ENCODE results near the gene CADM2.

CADM2 gene

GRCh38 chr3:85591451-85591850, 632.7 kb downstream of the CADM2 start:
- 45% methylated on average over 1 of the region's 2 CpGs for WGBS

GRCh38 chr3:85592256-85592655, 633.5 kb downstream of the CADM2 start:
- no peak overlapping the region for H3K4me2 ChIP-seq (ENCODE audit: low read length, poor library complexity, severe bottlenecking)
- H3K4me1 ChIP-seq (ENCODE audit: control insufficient read depth, insufficient read depth, low read depth, low read length): peaks cover 2% of the 10 kb centered on the region
- no peak overlapping the region for H2AK5ac ChIP-seq (ENCODE audit: low read length, severe bottlenecking)
- H3K27me3 ChIP-seq (ENCODE audit: control insufficient read depth in 1 of 2, insufficient read depth in 1 of 2, low read length in 2 of 2): no peaks in the 10 kb centered on the region
- WGBS: no CpG with 5 or more reads among the region's 1 CpG
- no peak overlapping the region for H3K18ac ChIP-seq (ENCODE audit: low read depth in 1 of 2, low read length in 2 of 2)
- no peak overlapping the region for H3K9ac ChIP-seq (ENCODE audit: low read length)
- H3K79me1 ChIP-seq (replicated peaks; ENCODE audit: low read length, poor library complexity, severe bottlenecking): no peaks in the 10 kb centered on the region
- no peak overlapping the region for H2BK5ac ChIP-seq (ENCODE audit: low read depth, low read length, poor library complexity, severe bottlenecking)
- H3K4me3 ChIP-seq (ENCODE audit: insufficient read depth in 1 of 2, low read depth in 1 of 2, low read length in 2 of 2): no peak overlapping the region
- no peak overlapping the region for H4K91ac ChIP-seq (ENCODE audit: low read length)
- DNase-seq: no peak
- H3K23ac ChIP-seq (ENCODE audit: low read length in 2 of 2): no peak overlapping the region
- no peak overlapping the region for H2BK120ac ChIP-seq (ENCODE audit: low read depth, low read length)
- no peaks in the 10 kb centered on the region for H3K36me3 ChIP-seq (ENCODE audit: control insufficient read depth in 1 of 2, insufficient read depth in 2 of 2, low read depth in 1 of 2, low read length in 2 of 2)
- no peak overlapping the region for H4K8ac ChIP-seq (ENCODE audit: low read length)
- H2BK15ac ChIP-seq (ENCODE audit: low read depth, poor library complexity, severe bottlenecking): no peak overlapping the region
- no peak overlapping the region for H3K27ac ChIP-seq (ENCODE audit: low read length, poor library complexity, severe bottlenecking)
- no peak overlapping the region for H3K14ac ChIP-seq (ENCODE audit: low read length in 2 of 2)
- no peaks in the 10 kb centered on the region for H3K9me3 ChIP-seq (ENCODE audit: control insufficient read depth, low read length)
- no peak overlapping the region for H3K4ac ChIP-seq (ENCODE audit: low read depth in 1 of 2, low read length in 2 of 2)
- no peak overlapping the region for H2BK12ac ChIP-seq (ENCODE audit: low read length in 2 of 2)
- no peak overlapping the region for H2AFZ ChIP-seq (ENCODE audit: low read depth, low read length)

More at GRCh38 chr3:85591451-85591850, 632.7 kb downstream of the CADM2 start:
- Histone ChIP-seq H3K18ac (ENCODE audit: low read depth in 1 of 2, low read length in 2 of 2) (no peak overlapping the region), H3K36me3 (ENCODE audit: control insufficient read depth in 1 of 2, insufficient read depth in 2 of 2, low read depth in 1 of 2, low read length in 2 of 2) (no peaks in the 10 kb centered on the region), H3K27ac (ENCODE audit: low read length, poor library complexity, severe bottlenecking) (no peak overlapping the region), H2AFZ (ENCODE audit: low read depth, low read length) (no peak overlapping the region), H3K4me2 (ENCODE audit: low read length, poor library complexity, severe bottlenecking) (no peak overlapping the region), H3K9ac (ENCODE audit: low read length) (no peak overlapping the region), H3K4me1 (ENCODE audit: control insufficient read depth, insufficient read depth, low read depth, low read length) (peaks cover 2% of the 10 kb centered on the region), H2BK12ac (ENCODE audit: low read length in 2 of 2) (no peak overlapping the region), H4K91ac (ENCODE audit: low read length) (no peak overlapping the region), H2AK5ac (ENCODE audit: low read length, severe bottlenecking) (no peak overlapping the region), H3K9me3 (ENCODE audit: control insufficient read depth, low read length) (no peaks in the 10 kb centered on the region), H3K14ac (ENCODE audit: low read length in 2 of 2) (no peak overlapping the region), H3K4me3 (ENCODE audit: insufficient read depth in 1 of 2, low read depth in 1 of 2, low read length in 2 of 2) (no peak overlapping the region), H3K23ac (ENCODE audit: low read length in 2 of 2) (no peak overlapping the region), H2BK120ac (ENCODE audit: low read depth, low read length) (no peak overlapping the region), H3K79me1 (replicated peaks; ENCODE audit: low read length, poor library complexity, severe bottlenecking) (no peaks in the 10 kb centered on the region), H2BK15ac (ENCODE audit: low read depth, poor library complexity, severe bottlenecking) (no peak overlapping the region), H4K8ac (ENCODE audit: low read length) (no peak overlapping the region), H3K27me3 (ENCODE audit: control insufficient read depth in 1 of 2, insufficient read depth in 1 of 2, low read length in 2 of 2) (no peaks in the 10 kb centered on the region), H3K4ac (ENCODE audit: low read depth in 1 of 2, low read length in 2 of 2) (no peak overlapping the region), H2BK5ac (ENCODE audit: low read depth, low read length, poor library complexity, severe bottlenecking) (no peak overlapping the region)
- DNase-seq: no peak

GRCh38 chr3:85594676-85595075, 635.9 kb downstream of the CADM2 start:
- Histone ChIP-seq H3K4me1 (ENCODE audit: control insufficient read depth, insufficient read depth, low read depth, low read length) (no peaks in the 10 kb centered on the region), H3K27ac (ENCODE audit: low read length, poor library complexity, severe bottlenecking) (no peak overlapping the region), H2AFZ (ENCODE audit: low read depth, low read length) (no peak overlapping the region), H3K9me3 (ENCODE audit: control insufficient read depth, low read length) (no peaks in the 10 kb centered on the region), H3K18ac (ENCODE audit: low read depth in 1 of 2, low read length in 2 of 2) (no peak overlapping the region), H2BK15ac (ENCODE audit: low read depth, poor library complexity, severe bottlenecking) (no peak overlapping the region), H2AK5ac (ENCODE audit: low read length, severe bottlenecking) (no peak overlapping the region), H3K79me1 (replicated peaks; ENCODE audit: low read length, poor library complexity, severe bottlenecking) (no peaks in the 10 kb centered on the region), H2BK5ac (ENCODE audit: low read depth, low read length, poor library complexity, severe bottlenecking) (no peak overlapping the region), H4K8ac (ENCODE audit: low read length) (no peak overlapping the region), H3K4me3 (ENCODE audit: insufficient read depth in 1 of 2, low read depth in 1 of 2, low read length in 2 of 2) (no peak overlapping the region), H3K4me2 (ENCODE audit: low read length, poor library complexity, severe bottlenecking) (no peak overlapping the region), H3K36me3 (ENCODE audit: control insufficient read depth in 1 of 2, insufficient read depth in 2 of 2, low read depth in 1 of 2, low read length in 2 of 2) (no peaks in the 10 kb centered on the region), H2BK12ac (ENCODE audit: low read length in 2 of 2) (no peak overlapping the region), H3K4ac (ENCODE audit: low read depth in 1 of 2, low read length in 2 of 2) (no peak overlapping the region), H3K27me3 (ENCODE audit: control insufficient read depth in 1 of 2, insufficient read depth in 1 of 2, low read length in 2 of 2) (no peaks in the 10 kb centered on the region), H3K9ac (ENCODE audit: low read length) (no peak overlapping the region), H3K14ac (ENCODE audit: low read length in 2 of 2) (no peak overlapping the region), H2BK120ac (ENCODE audit: low read depth, low read length) (no peak overlapping the region), H4K91ac (ENCODE audit: low read length) (no peak overlapping the region), H3K23ac (ENCODE audit: low read length in 2 of 2) (no peak overlapping the region)
- 100% methylated on average over 1 of the region's 1 CpG for WGBS
- DNase-seq: no peak

DNA sequence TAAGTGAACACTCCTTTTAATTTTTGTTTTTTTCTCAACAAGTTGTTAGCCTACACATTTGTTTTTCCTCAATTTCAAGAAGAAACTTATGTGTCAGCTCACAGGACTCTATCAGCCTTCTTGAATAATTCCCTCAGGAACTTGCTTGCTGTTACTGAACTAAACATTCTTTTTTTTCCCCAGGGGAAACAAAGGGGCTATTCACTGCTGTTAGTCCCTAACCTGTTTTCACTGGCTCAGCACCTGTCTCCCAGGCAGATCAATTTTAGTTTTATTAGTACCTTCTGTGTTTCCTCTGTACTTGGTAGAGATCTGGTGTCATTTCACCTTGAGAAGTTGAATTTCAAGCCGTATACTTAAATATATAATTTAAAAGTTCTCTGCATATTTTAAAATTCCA, 644.6 kb downstream of the CADM2 start:
- H3K4ac ChIP-seq (ENCODE audit: low read depth in 1 of 2, low read length in 2 of 2): no peak overlapping the region
- no peak overlapping the region for H2BK5ac ChIP-seq (ENCODE audit: low read depth, low read length, poor library complexity, severe bottlenecking)
- no peak overlapping the region for H4K91ac ChIP-seq (ENCODE audit: low read length)
- no peak overlapping the region for H2AFZ ChIP-seq (ENCODE audit: low read depth, low read length)
- no peaks in the 10 kb centered on the region for H3K4me1 ChIP-seq (ENCODE audit: control insufficient read depth, insufficient read depth, low read depth, low read length)
- no CpG with 5 or more reads among the region's 1 CpG for WGBS
- H3K27me3 ChIP-seq (ENCODE audit: control insufficient read depth in 1 of 2, insufficient read depth in 1 of 2, low read length in 2 of 2): no peaks in the 10 kb centered on the region
- H2BK12ac ChIP-seq (ENCODE audit: low read length in 2 of 2): no peak overlapping the region
- no peak for DNase-seq
- H3K9me3 ChIP-seq (ENCODE audit: control insufficient read depth, low read length): no peaks in the 10 kb centered on the region
- no peak overlapping the region for H2BK15ac ChIP-seq (ENCODE audit: low read depth, poor library complexity, severe bottlenecking)
- no peak overlapping the region for H3K4me2 ChIP-seq (ENCODE audit: low read length, poor library complexity, severe bottlenecking)
- H3K79me1 ChIP-seq (replicated peaks; ENCODE audit: low read length, poor library complexity, severe bottlenecking): no peaks in the 10 kb centered on the region
- no peak overlapping the region for H3K9ac ChIP-seq (ENCODE audit: low read length)
- no peaks in the 10 kb centered on the region for H3K36me3 ChIP-seq (ENCODE audit: control insufficient read depth in 1 of 2, insufficient read depth in 2 of 2, low read depth in 1 of 2, low read length in 2 of 2)
- H3K18ac ChIP-seq (ENCODE audit: low read depth in 1 of 2, low read length in 2 of 2): no peak overlapping the region
- H3K4me3 ChIP-seq (ENCODE audit: insufficient read depth in 1 of 2, low read depth in 1 of 2, low read length in 2 of 2): no peak overlapping the region
- H4K8ac ChIP-seq (ENCODE audit: low read length): no peak overlapping the region
- H3K23ac ChIP-seq (ENCODE audit: low read length in 2 of 2): no peak overlapping the region
- H3K27ac ChIP-seq (ENCODE audit: low read length, poor library complexity, severe bottlenecking): no peak overlapping the region
- H3K14ac ChIP-seq (ENCODE audit: low read length in 2 of 2): no peak overlapping the region
- no peak overlapping the region for H2BK120ac ChIP-seq (ENCODE audit: low read depth, low read length)
- no peak overlapping the region for H2AK5ac ChIP-seq (ENCODE audit: low read length, severe bottlenecking)

All from mesenchymal stem cell (in vitro differentiated cells and primary cell).